H1 (cell line): Measurements from ENCODE around the gene SASH3. TPM values are rescaled to one million over a fixed set of nuclear protein-coding genes. Genes with fewer than 3 reads are reported as not detected.

Experiments used
- CTCF ChIA-PET: fragments of 300-600 bp; sonication (Branson Sonifier 250); formaldehyde crosslinking; loops from one replicate; lab custom pipeline; 2021; ENCODE audit not compliant: partially characterized antibody; lab: Charles Lee
- POLR2A ChIA-PET: fragments of 300-600 bp; sonication (Branson Sonifier 250); formaldehyde crosslinking; loops from one replicate; lab custom pipeline; 2021; ENCODE audit warnings: inconsistent platforms; ENCODE audit not compliant: partially characterized antibody; lab: Charles Lee
- DNase-seq, 2 experiments: peaks; one replicate each; pipeline versions ENCODE4 v3.0.0 to v3.0.0-alpha.2; 2010 to 2022; ENCODE audit warnings: low spot score in 2 of 2, low read depth in 1 of 2, mixed read lengths in 1 of 2
- FAIRE-seq: peaks from 2 replicates; lab custom pipeline; 2011; peaks lifted over from hg19 to GRCh38; lab: Jason Lieb, UNC
- H2AFZ ChIP-seq: 2 replicates; pipeline ENCODE4 v1.8.1; 2012; ENCODE audit warnings: low read length, inconsistent platforms
- H2AK5ac ChIP-seq: 2 replicates; pipeline ENCODE4 v1.6.1; 2013; ENCODE audit warnings: low read depth, low read length
- H2BK120ac ChIP-seq: replicated peaks from 2 replicates; pipeline ENCODE3; 2013; ENCODE audit warnings: low read depth, low read length, inconsistent platforms
- H2BK12ac ChIP-seq: 2 replicates; pipeline ENCODE4 v1.6.1; 2013; ENCODE audit warnings: low read depth, low read length
- H2BK15ac ChIP-seq: 2 replicates; pipeline ENCODE4 v1.6.1; 2013; ENCODE audit warnings: low read length
- H2BK20ac ChIP-seq: 2 replicates; pipeline ENCODE4 v1.6.1; 2013; ENCODE audit warnings: low read length
- H2BK5ac ChIP-seq: 2 replicates; pipeline ENCODE4 v1.6.1; 2013; ENCODE audit warnings: low read depth, low read length
- H3K14ac ChIP-seq: 2 replicates; pipeline ENCODE4 v1.6.1; 2013; ENCODE audit warnings: inconsistent platforms; ENCODE audit not compliant: insufficient read length
- H3K18ac ChIP-seq: 2 replicates; pipeline ENCODE4 v1.6.1; 2013; ENCODE audit warnings: low read length; ENCODE audit errors: extremely low read depth
- H3K23ac ChIP-seq: 2 replicates; pipeline ENCODE4 v1.6.1; 2013; ENCODE audit warnings: inconsistent platforms; ENCODE audit not compliant: insufficient read length
- H3K23me2 ChIP-seq: 2 replicates; pipeline ENCODE4 v1.6.1; 2013; ENCODE audit warnings: low read depth, low read length
- H3K27ac ChIP-seq: 2 replicates; pipeline ENCODE4 v1.6.1; 2011; ENCODE audit warnings: low read depth, low read length, inconsistent platforms
- H3K27me3 ChIP-seq, 4 experiments: replicated peaks in 1 of 4; 1 replicate in 1 of 4; 2 replicates in 3 of 4; pipeline versions ENCODE4 v1.6.1 to v1.8.1; 2011 to 2013; ENCODE audit warnings: low read length in 3 of 4, mild to moderate bottlenecking in 3 of 4, inconsistent platforms in 2 of 4, mixed read lengths in 2 of 4, moderate library complexity in 1 of 4; ENCODE audit not compliant: control insufficient read depth in 3 of 4, insufficient read depth in 3 of 4; ENCODE audit errors: extremely low read depth in 1 of 4
- H3K36me3 ChIP-seq, 4 experiments: 2 replicates each; pipeline versions ENCODE4 v1.6.1 to v1.8.1; 2011 to 2013; ENCODE audit warnings: mild to moderate bottlenecking in 4 of 4, low read length in 3 of 4, moderate library complexity in 2 of 4, control low read depth in 1 of 4, inconsistent platforms in 1 of 4; ENCODE audit not compliant: insufficient read depth in 4 of 4, control insufficient read depth in 2 of 4
- H3K4ac ChIP-seq: replicated peaks from 2 replicates; pipeline ENCODE3; 2013; ENCODE audit warnings: low read length, low read depth, mixed read lengths, inconsistent platforms; ENCODE audit not compliant: insufficient read length
- H3K4me1 ChIP-seq, 4 experiments: replicated peaks in 1 of 4; 1 replicate in 1 of 4; 2 replicates in 3 of 4; pipeline versions ENCODE4 v1.6.1 to v1.8.1; 2011 to 2013; ENCODE audit warnings: low read length in 3 of 4, inconsistent platforms in 2 of 4, mixed read lengths in 1 of 4; ENCODE audit not compliant: insufficient read depth in 4 of 4, control insufficient read depth in 3 of 4
- H3K4me2 ChIP-seq, 2 experiments: 2 replicates each; pipeline versions ENCODE4 v1.6.1 to v1.8.1; 2011 to 2013; ENCODE audit warnings: low read depth in 2 of 2, low read length in 2 of 2, control low read depth in 1 of 2, inconsistent platforms in 1 of 2, mild to moderate bottlenecking in 1 of 2; ENCODE audit not compliant: insufficient read depth in 1 of 2
- H3K4me3 ChIP-seq, 4 experiments: fragments of 200-600, 300-600 bp in 1 of 4; sonication (generic), shearing (Covaris generic), sonication (Bioruptor Twin) in 1 of 4; 2 replicates each; pipeline versions ENCODE4 v1.5.1 to v1.8.1; 2011 to 2016; ENCODE audit warnings: low read length in 4 of 4, low read depth in 3 of 4, control low read depth in 2 of 4, inconsistent platforms in 2 of 4, mild to moderate bottlenecking in 2 of 4, mixed read lengths in 1 of 4, moderate library complexity in 1 of 4; ENCODE audit not compliant: insufficient read depth in 2 of 4; ENCODE audit errors: extremely low read depth in 1 of 4
- H3K56ac ChIP-seq: replicated peaks from 2 replicates; pipeline ENCODE3; 2013; ENCODE audit warnings: low read depth, mild to moderate bottlenecking, mixed read lengths, low read length, inconsistent platforms; ENCODE audit not compliant: insufficient read length
- H3K79me1 ChIP-seq: 2 replicates; pipeline ENCODE4 v1.6.1; 2013; ENCODE audit warnings: low read depth, low read length, control low read depth
- H3K79me2 ChIP-seq, 2 experiments: 2 replicates each; pipeline versions ENCODE4 v1.6.1 to v1.8.1; 2012 to 2013; ENCODE audit warnings: low read length in 2 of 2, mild to moderate bottlenecking in 2 of 2, inconsistent platforms in 1 of 2; ENCODE audit not compliant: insufficient read depth in 2 of 2, control insufficient read depth in 1 of 2
- H3K9ac ChIP-seq, 4 experiments: replicated peaks in 1 of 4; 1 replicate in 1 of 4; 2 replicates in 3 of 4; pipeline versions ENCODE4 v1.6.1 to v1.8.1; 2011 to 2013; ENCODE audit warnings: low read depth in 3 of 4, low read length in 3 of 4, control low read depth in 2 of 4, mild to moderate bottlenecking in 2 of 4, moderate library complexity in 2 of 4, inconsistent platforms in 1 of 4; ENCODE audit errors: extremely low read depth in 1 of 4
- H3K9me3 ChIP-seq, 2 experiments: 2 replicates each; pipeline versions ENCODE4 v1.6.1 to v1.8.1; 2012 to 2013; ENCODE audit warnings: mild to moderate bottlenecking in 2 of 2, moderate library complexity in 2 of 2, control low read depth in 1 of 2, inconsistent platforms in 1 of 2, low read depth in 1 of 2, low read length in 1 of 2, mixed read lengths in 1 of 2; ENCODE audit not compliant: insufficient read depth in 2 of 2
- H4K20me1 ChIP-seq, 2 experiments: replicated peaks in 1 of 2; 2 replicates each; pipeline versions ENCODE3 to v1.8.1; 2011 to 2013; ENCODE audit warnings: inconsistent platforms in 2 of 2, low read length in 2 of 2, mild to moderate bottlenecking in 1 of 2; ENCODE audit not compliant: insufficient read depth in 2 of 2, control insufficient read depth in 1 of 2
- H4K5ac ChIP-seq: 2 replicates; pipeline ENCODE4 v1.6.1; 2013; ENCODE audit warnings: low read length, low read depth, mixed read lengths, inconsistent platforms; ENCODE audit not compliant: insufficient read length
- H4K8ac ChIP-seq: 2 replicates; pipeline ENCODE4 v1.8.0; 2013; ENCODE audit warnings: mild to moderate bottlenecking, moderate library complexity, low read length, inconsistent platforms; ENCODE audit not compliant: insufficient read depth; ENCODE audit errors: extremely low read depth
- H4K91ac ChIP-seq: replicated peaks from 2 replicates; pipeline ENCODE3; 2013; ENCODE audit warnings: low read length, mixed read lengths, inconsistent platforms; ENCODE audit not compliant: insufficient read length
- ASH2L ChIP-seq: fragments of 200-600, 300-600 bp; sonication (generic); IDR thresholded peaks from one replicate; pipeline ENCODE4 v1.7.1; 2017; ENCODE audit warnings: low read length
- CBX5 ChIP-seq: fragments of 300-800, 300-1000 bp; sonication (generic); IDR thresholded peaks from 2 replicates; pipeline ENCODE4 v1.7.1; 2016; ENCODE audit warnings: antibody characterized with exemption, low read length, low read depth
- GTF2F1 ChIP-seq: IDR thresholded peaks from 2 replicates; pipeline ENCODE4 v1.6.1; 2012; ENCODE audit warnings: low read depth, low read length, improper control_type of control experiment, borderline replicate concordance
- KDM5A ChIP-seq: fragments of 200-600 bp; IDR thresholded peaks from 2 replicates; pipeline ENCODE4 v1.7.1; 2012; ENCODE audit warnings: mild to moderate bottlenecking, low read length, inconsistent platforms, mixed read lengths
- POU5F1 ChIP-seq: IDR thresholded peaks from 2 replicates; pipeline ENCODE4 v1.6.1; 2011; ENCODE audit warnings: low read depth, mild to moderate bottlenecking, low read length, moderate library complexity
- RAD21 ChIP-seq, 2 experiments: IDR thresholded peaks in 1 of 2; conservative IDR thresholded peaks in 1 of 2; 2 replicates each; pipeline ENCODE4 v1.6.1; 2011; ENCODE audit warnings: low read depth in 2 of 2, low read length in 2 of 2, improper control_type of control experiment in 1 of 2, inconsistent platforms in 1 of 2, mild to moderate bottlenecking in 1 of 2, moderate library complexity in 1 of 2
- RBBP5 ChIP-seq: IDR thresholded peaks from 2 replicates; pipeline ENCODE4 v1.7.1; 2012; ENCODE audit warnings: low read depth, mild to moderate bottlenecking, inconsistent platforms, low read length, moderate library complexity, borderline replicate concordance
- SIN3A ChIP-seq, 2 experiments: IDR thresholded peaks in 1 of 2; conservative IDR thresholded peaks in 1 of 2; 2 replicates each; pipeline ENCODE4 v1.6.1; 2011 to 2012; ENCODE audit warnings: low read length in 2 of 2, improper control_type of control experiment in 1 of 2, low read depth in 1 of 2, mild to moderate bottlenecking in 1 of 2
- SP2 ChIP-seq: IDR thresholded peaks from 2 replicates; pipeline ENCODE4 v1.6.1; 2012; ENCODE audit warnings: mild to moderate bottlenecking, low read length, inconsistent platforms
- SUZ12 ChIP-seq: fragments of 200-600 bp; sonication (generic); IDR thresholded peaks from 2 replicates; pipeline ENCODE4 v1.6.1; 2012; ENCODE audit warnings: mild to moderate bottlenecking, inconsistent platforms, low read length, moderate library complexity, mixed read lengths
- TAF7 ChIP-seq: optimal IDR thresholded peaks from 2 replicates; pipeline ENCODE3; 2011; ENCODE audit warnings: low read depth, mild to moderate bottlenecking, inconsistent platforms, low read length, moderate library complexity, borderline replicate concordance
- TBP ChIP-seq: IDR thresholded peaks from 2 replicates; pipeline ENCODE4 v1.6.1; 2011; ENCODE audit warnings: low read depth, low read length, improper control_type of control experiment
- WGBS, 2 experiments: shearing (Covaris generic) in 1 of 2; methylation state at CpG; one replicate each; pipeline versions ENCODE4 v1.1.6 to v1.1.7; 2013 to 2015; ENCODE audit warnings: low lambda C conversion rate in 2 of 2, mixed read lengths in 2 of 2, inconsistent platforms in 1 of 2, low coverage in 1 of 2, missing lambda C conversion rate in 1 of 2; ENCODE audit not compliant: insufficient replicate concordance in 2 of 2, insufficient coverage in 1 of 2, insufficient read length in 1 of 2; ENCODE audit errors: extremely low coverage in 1 of 2, missing lambda C conversion rate in 1 of 2; 5-methylcytosine and 5-hydroxymethylcytosine counted together
- polyA plus RNA-seq, 7 experiments: library from polyadenylated mRNA; depleted of rRNA in 3 of 7; stranded (reverse) in 5 of 7; unstranded in 2 of 7; fragments of >200 nt in 5 of 7; fragments of 200-250 nt in 2 of 7; gene quantifications; 1 replicate in 5 of 7; 2 replicates in 1 of 7; 4 replicates in 1 of 7; pipeline versions ENCODE4 v1.2.1 to v1.2.3, GENCODE V29; 2011 to 2013; ENCODE audit warnings: missing spikeins in 2 of 7, mixed read lengths in 2 of 7
- total RNA-seq: library from RNA; stranded (reverse); fragmentation: NEBNext Ultra II Directional; extraction: Animal tissue kit (Norgen Biotek cat#: 25700); gene quantifications from 2 replicates; pipeline ENCODE4 v1.2.1, GENCODE V29; 2021

SASH3 gene
- total and polyA plus RNA-seq, 2 of the 8 experiments (the other 6 are each of a cell fraction or from before 2014, with no cell fraction given) = not detected

- H4K5ac ChIP-seq = no peak overlapping the region
- H3K27ac ChIP-seq = no peak overlapping the region
- H2BK15ac ChIP-seq = no peak overlapping the region
- H3K4me3 ChIP-seq = no peak overlapping the region
- no peak for FAIRE-seq
- no peak overlapping the region for H3K23ac ChIP-seq
- no peak overlapping the region for H3K4ac ChIP-seq
- no peak overlapping the region for H3K14ac ChIP-seq
- no peak overlapping the region for H2BK5ac ChIP-seq
- no peak overlapping the region for H3K18ac ChIP-seq
- no peak overlapping the region for H4K8ac ChIP-seq
- no peak overlapping the region for H3K56ac ChIP-seq
- H4K20me1 ChIP-seq = no peaks in the 10 kb centered on the region
- no peak overlapping the region for H3K4me2 ChIP-seq
- CTCF ChIA-PET = interaction anchor here (0.8 to 2.1 kb wide), 3 partner anchors 10 to 77 kb away, joined by 3 to 7 read pairs (median 5); no protein-coding TSS in a partner anchor
- POLR2A ChIA-PET = no interaction called here
- H3K36me3 ChIP-seq = no peaks in the 10 kb centered on the region; a peak in 2 of 8 replicates
- H2BK12ac ChIP-seq = no peak overlapping the region
- no peak overlapping the region for H2AK5ac ChIP-seq
- H3K9me3 ChIP-seq = no peaks in the 10 kb centered on the region
- no peak overlapping the region for H2BK120ac ChIP-seq
- H3K9ac ChIP-seq = no peak overlapping the region
- no peaks in the 10 kb centered on the region for H3K27me3 ChIP-seq
- H4K91ac ChIP-seq = no peak overlapping the region
- H3K79me2 ChIP-seq = peaks cover 0 to 7% of the 10 kb centered on the region in 2 experiments; a peak in 1 of 4 replicates
- no peaks in the 10 kb centered on the region for H3K4me1 ChIP-seq
- no peak overlapping the region for H2AFZ ChIP-seq
- no peaks in the 10 kb centered on the region for H3K23me2 ChIP-seq
- no peak for DNase-seq
- no peak overlapping the region for H2BK20ac ChIP-seq
- no peaks in the 10 kb centered on the region; the same call in 1 of the 2 replicates for H3K79me1 ChIP-seq
- 85% methylated on average over 5 of the region's 5 CpGs; no CpG with 5 or more reads in 1 of the 2 experiments for WGBS, 2 experiments
- no peak for TF ChIP-seq SIN3A (conservative IDR thresholded peaks at IDR 0.05 in 1 of 2, IDR thresholded peaks at IDR 0.05 in 1 of 2; ENCODE audit: low read depth in 1 of 2, low read length in 2 of 2)
- no peak for TF ChIP-seq CBX5
- TF ChIP-seq ASH2L = no peak
- no peak for TF ChIP-seq SP2
- TF ChIP-seq TBP = no peak
- no peak for TF ChIP-seq SUZ12
- no peak for TF ChIP-seq POU5F1
- TF ChIP-seq TAF7 = no peak
- no peak for TF ChIP-seq RBBP5
- TF ChIP-seq RAD21 (IDR thresholded peaks at IDR 0.05 in 1 of 2, conservative IDR thresholded peaks at IDR 0.05 in 1 of 2; ENCODE audit: low read depth in 2 of 2, low read length in 2 of 2) = no peak
- no peak for TF ChIP-seq GTF2F1
- no peak for TF ChIP-seq KDM5A
These were observed 53.6 kb downstream of the SASH3 start for GRCh38 chrX:129833153-129833990.
